Endothelial cell of umbilical vein (primary cell): ENCODE data around the gene PRDM16.

Experiments used
- EZH2 ChIP-seq: IDR thresholded peaks from 2 replicates; pipeline ENCODE4 v1.6.1; 2012; ENCODE audit warnings: borderline replicate concordance, low read depth, mild to moderate bottlenecking, moderate library complexity, low read length, inconsistent platforms; ENCODE audit not compliant: severe bottlenecking
- FOS ChIP-seq: IDR thresholded peaks from 2 replicates; pipeline ENCODE4 v1.6.1; 2011; ENCODE audit warnings: mild to moderate bottlenecking, low read length, moderate library complexity, borderline replicate concordance; ENCODE audit not compliant: insufficient read depth
- POLR2A ChIP-seq: IDR thresholded peaks from 2 replicates; pipeline ENCODE4 v1.6.1; 2012; ENCODE audit warnings: low read depth, mild to moderate bottlenecking, control low read depth, low read length
- POLR2AphosphoS5 ChIP-seq: IDR thresholded peaks from 2 replicates; pipeline ENCODE4 v1.6.1; 2012; ENCODE audit warnings: low read depth, mild to moderate bottlenecking, control low read depth, low read length, moderate library complexity; ENCODE audit not compliant: insufficient read depth
- TF ChIP-seq, protein P1 (sequence below), 2 donors: IDR thresholded peaks; 1 replicate in 1 of 2; 2 replicates in 1 of 2; pipeline ENCODE4 v1.5.1; 2011; ENCODE audit warnings: low read length in 2 of 2, mild to moderate bottlenecking in 2 of 2, moderate library complexity in 2 of 2, control low read depth in 1 of 2, inconsistent platforms in 1 of 2, low read depth in 1 of 2; ENCODE audit not compliant: insufficient read depth in 1 of 2; ENCODE audit errors: extremely low read depth in 1 of 2

DNA sequence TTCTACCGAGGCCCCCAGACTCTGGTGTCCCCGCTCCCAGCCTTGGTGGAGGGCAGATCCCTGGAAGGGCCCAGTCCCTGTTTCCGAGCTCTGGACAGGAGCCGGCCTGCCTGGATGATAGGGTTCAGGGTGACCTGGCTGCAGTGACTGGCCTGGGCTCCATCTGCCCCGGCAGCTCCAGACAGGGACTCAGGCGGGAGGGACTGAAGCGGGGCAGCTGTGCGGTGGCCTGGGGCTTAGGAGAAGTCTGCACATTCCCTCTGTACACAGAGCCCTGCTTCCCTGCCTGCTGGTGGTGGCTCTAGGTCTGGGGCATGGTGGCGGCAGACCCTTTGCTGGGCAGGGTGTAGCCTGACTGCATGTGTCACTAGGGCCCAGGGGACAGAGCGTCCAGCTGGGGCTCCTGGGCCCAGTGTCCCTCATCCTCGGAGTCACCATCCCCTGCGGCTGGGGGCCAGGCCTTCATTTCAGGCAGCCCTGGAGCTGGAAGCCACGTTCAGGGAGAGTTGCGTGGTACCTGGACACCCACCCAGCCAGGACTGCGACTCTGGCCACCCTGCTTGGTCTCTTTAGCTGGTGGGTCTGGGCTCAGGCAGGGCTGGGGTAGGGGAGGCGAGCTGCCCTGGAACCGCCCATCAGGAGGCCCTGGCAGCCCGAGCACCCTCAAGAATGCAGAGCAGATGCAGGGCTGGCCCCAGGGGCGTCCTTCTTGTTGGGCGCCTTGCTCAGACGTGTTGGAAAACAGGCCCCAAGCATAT is 395.1 kb downstream of the PRDM16 start:
- TF ChIP-seq, protein P1, sequence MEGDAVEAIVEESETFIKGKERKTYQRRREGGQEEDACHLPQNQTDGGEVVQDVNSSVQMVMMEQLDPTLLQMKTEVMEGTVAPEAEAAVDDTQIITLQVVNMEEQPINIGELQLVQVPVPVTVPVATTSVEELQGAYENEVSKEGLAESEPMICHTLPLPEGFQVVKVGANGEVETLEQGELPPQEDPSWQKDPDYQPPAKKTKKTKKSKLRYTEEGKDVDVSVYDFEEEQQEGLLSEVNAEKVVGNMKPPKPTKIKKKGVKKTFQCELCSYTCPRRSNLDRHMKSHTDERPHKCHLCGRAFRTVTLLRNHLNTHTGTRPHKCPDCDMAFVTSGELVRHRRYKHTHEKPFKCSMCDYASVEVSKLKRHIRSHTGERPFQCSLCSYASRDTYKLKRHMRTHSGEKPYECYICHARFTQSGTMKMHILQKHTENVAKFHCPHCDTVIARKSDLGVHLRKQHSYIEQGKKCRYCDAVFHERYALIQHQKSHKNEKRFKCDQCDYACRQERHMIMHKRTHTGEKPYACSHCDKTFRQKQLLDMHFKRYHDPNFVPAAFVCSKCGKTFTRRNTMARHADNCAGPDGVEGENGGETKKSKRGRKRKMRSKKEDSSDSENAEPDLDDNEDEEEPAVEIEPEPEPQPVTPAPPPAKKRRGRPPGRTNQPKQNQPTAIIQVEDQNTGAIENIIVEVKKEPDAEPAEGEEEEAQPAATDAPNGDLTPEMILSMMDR (IDR thresholded peaks at IDR 0.05; ENCODE audit: extremely low read depth in 1 of 2, insufficient read depth in 1 of 2, low read depth in 1 of 2, low read length in 2 of 2) = no peak
- TF ChIP-seq FOS (no peak), EZH2 (no peak), POLR2AphosphoS5 (no peak), POLR2A (no peak)
